Liver (tissue), 3 donors: ENCODE data around the gene ALG9.

ENCODE experiments used
- CTCF ChIP-seq: fragments of 150-350 bp; IDR thresholded peaks from 2 replicates; pipeline ENCODE4 v1.5.1; 2017; ENCODE audit warnings: improper control_type of control experiment, low read depth, low read length; ENCODE audit not compliant: missing input control
- JUND ChIP-seq, 2 donors: IDR thresholded peaks; 2 replicates each; pipeline ENCODE4 v1.6.1; 2016; ENCODE audit warnings: antibody characterized with exemption in 2 of 2
- RAD21 ChIP-seq, 2 donors: IDR thresholded peaks; 2 replicates each; pipeline ENCODE4 v1.6.1; 2016; ENCODE audit warnings: antibody characterized with exemption in 2 of 2, mild to moderate bottlenecking in 2 of 2
- REST ChIP-seq: IDR thresholded peaks from 2 replicates; pipeline ENCODE4 v1.6.1; 2016; ENCODE audit warnings: antibody characterized with exemption, mild to moderate bottlenecking
- SP1 ChIP-seq: IDR thresholded peaks from 2 replicates; pipeline ENCODE4 v1.6.1; 2018; ENCODE audit warnings: antibody characterized with exemption, mild to moderate bottlenecking
- ZBTB33 ChIP-seq: IDR thresholded peaks from 2 replicates; pipeline ENCODE4 v1.6.1; 2016; ENCODE audit warnings: antibody characterized with exemption
- donor health status: healthy.
- donor health status: healthy.

GRCh38 chr11:111913031-111913861, 41.9 kb upstream of the ALG9 start:
- no peak for TF ChIP-seq CTCF
- no peak for TF ChIP-seq RAD21 (IDR thresholded peaks at IDR 0.05)
- TF ChIP-seq ZBTB33 = no peak
- TF ChIP-seq REST = no peak
- no peak for TF ChIP-seq JUND (IDR thresholded peaks at IDR 0.05)
- TF ChIP-seq SP1 = no peak
